Measurements from ENCODE around the gene SH3PXD2A. TPM values are rescaled to one million over a fixed set of nuclear protein-coding genes. Genes with fewer than 3 reads are reported as not detected.

The SH3PXD2A gene
- total RNA-seq, 1 donor from 2014 or later, result 2.3 TPM

DNA sequence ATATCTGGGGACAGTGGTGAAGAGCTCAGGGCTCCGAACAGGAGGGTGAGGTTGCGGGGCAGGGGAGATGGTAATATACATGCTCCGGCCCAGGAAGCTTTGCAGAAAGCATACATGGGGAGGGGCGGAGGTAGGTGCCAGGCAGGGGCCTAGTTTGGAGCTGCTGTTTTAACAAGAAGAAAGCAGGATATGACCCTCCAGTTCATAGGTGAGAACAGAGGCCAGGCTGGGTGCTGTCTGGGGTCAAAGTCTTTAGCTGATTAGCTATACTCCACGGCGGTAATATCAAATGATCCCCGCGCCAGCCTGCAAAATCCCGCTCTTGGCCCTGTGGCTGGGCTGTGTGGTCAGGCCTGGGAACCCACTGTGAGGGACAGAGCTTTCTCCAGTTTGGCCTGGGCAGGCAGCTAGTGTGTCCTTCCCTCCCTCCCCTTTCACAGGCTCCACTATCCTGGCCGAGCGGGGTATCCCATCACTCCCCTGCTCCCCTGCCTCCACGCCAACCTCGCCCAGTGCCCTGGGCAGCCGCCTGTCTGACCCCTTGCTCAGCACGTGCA, 266.2 kb downstream of the SH3PXD2A start:
- no peak overlapping the region for H3K27ac Mint-ChIP-seq
- TF ChIP-seq EZH2phosphoT487 (IDR thresholded peaks at IDR 0.05), result no peak
- TF ChIP-seq EZH2 (IDR thresholded peaks at IDR 0.05), result no peak
- TF ChIP-seq, protein P1, sequence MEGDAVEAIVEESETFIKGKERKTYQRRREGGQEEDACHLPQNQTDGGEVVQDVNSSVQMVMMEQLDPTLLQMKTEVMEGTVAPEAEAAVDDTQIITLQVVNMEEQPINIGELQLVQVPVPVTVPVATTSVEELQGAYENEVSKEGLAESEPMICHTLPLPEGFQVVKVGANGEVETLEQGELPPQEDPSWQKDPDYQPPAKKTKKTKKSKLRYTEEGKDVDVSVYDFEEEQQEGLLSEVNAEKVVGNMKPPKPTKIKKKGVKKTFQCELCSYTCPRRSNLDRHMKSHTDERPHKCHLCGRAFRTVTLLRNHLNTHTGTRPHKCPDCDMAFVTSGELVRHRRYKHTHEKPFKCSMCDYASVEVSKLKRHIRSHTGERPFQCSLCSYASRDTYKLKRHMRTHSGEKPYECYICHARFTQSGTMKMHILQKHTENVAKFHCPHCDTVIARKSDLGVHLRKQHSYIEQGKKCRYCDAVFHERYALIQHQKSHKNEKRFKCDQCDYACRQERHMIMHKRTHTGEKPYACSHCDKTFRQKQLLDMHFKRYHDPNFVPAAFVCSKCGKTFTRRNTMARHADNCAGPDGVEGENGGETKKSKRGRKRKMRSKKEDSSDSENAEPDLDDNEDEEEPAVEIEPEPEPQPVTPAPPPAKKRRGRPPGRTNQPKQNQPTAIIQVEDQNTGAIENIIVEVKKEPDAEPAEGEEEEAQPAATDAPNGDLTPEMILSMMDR (IDR thresholded peaks at IDR 0.05), result no peak
- H3K27ac ChIP-seq, result no peak overlapping the region
- no peak for DNase-seq (ENCODE audit: low spot score)
- no peaks in the 10 kb centered on the region for H4K20me1 ChIP-seq (ENCODE audit: low read depth)
- H3F3A ChIP-seq (ENCODE audit: low read depth), result no peaks in the 10 kb centered on the region
- no peaks in the 10 kb centered on the region for H3K27me3 ChIP-seq
- H3K4me1 Mint-ChIP-seq, result no peaks in the 10 kb centered on the region
- no peak overlapping the region for H3K4me3 ChIP-seq
- peaks cover 12% of the 10 kb centered on the region for H3K36me3 Mint-ChIP-seq
- H3K4me2 ChIP-seq, result no peak overlapping the region
- no peaks in the 10 kb centered on the region for H3K36me3 ChIP-seq
- no peaks in the 10 kb centered on the region for H3K79me2 ChIP-seq (ENCODE audit: low read depth)
- H3K9me3 ChIP-seq (ENCODE audit: low read depth), result no peaks in the 10 kb centered on the region
- no peak overlapping the region for H2AFZ ChIP-seq (replicated peaks)
- H3K4me1 ChIP-seq, result no peaks in the 10 kb centered on the region
- H3K9ac ChIP-seq, result no peak overlapping the region
- no peaks in the 10 kb centered on the region for H3K9me3 Mint-ChIP-seq
- H3K4me3 Mint-ChIP-seq, result no peak overlapping the region
- peaks cover 2% of the 10 kb centered on the region for H3K27me3 Mint-ChIP-seq (ENCODE audit: insufficient read depth, low read depth)

DNA sequence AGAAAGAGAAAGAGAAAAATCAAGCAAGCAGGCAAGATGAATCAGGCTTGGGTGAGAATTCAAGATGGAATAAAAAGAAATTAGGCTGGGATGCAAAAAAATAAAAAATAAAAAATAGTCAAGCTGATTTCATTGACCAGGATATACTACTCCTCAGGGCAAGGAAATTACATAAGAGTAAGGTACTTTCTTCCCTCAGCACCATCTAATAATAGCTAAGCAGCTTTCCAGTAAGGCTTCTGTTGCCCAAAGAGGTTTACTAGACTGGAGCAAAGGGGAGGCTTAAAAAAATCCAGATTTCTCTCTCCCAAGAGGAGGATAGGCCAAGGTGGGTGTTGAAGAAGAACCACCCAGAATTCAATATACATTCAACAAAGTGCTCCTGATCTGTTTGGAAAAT, 268.3 kb downstream of the SH3PXD2A start:
- Mint-ChIP-seq H3K27me3 (ENCODE audit: insufficient read depth, low read depth) (peaks cover 2% of the 10 kb centered on the region), H3K9me3 (no peaks in the 10 kb centered on the region), H3K4me3 (no peak overlapping the region), H3K27ac (no peak overlapping the region), H3K4me1 (peaks cover 9% of the 10 kb centered on the region), H3K36me3 (peaks cover 13% of the 10 kb centered on the region)
- no peak overlapping the region for H3K4me3 ChIP-seq
- H3K27me3 ChIP-seq, result no peaks in the 10 kb centered on the region
- H3K4me2 ChIP-seq, result no peak overlapping the region
- no peak overlapping the region for H2AFZ ChIP-seq (replicated peaks)
- H3K27ac ChIP-seq, result no peak overlapping the region
- no peaks in the 10 kb centered on the region for H4K20me1 ChIP-seq (ENCODE audit: low read depth)
- DNase-seq (ENCODE audit: low spot score), result no peak
- no peaks in the 10 kb centered on the region for H3K36me3 ChIP-seq
- no peaks in the 10 kb centered on the region for H3F3A ChIP-seq (ENCODE audit: low read depth)
- peaks cover 6% of the 10 kb centered on the region for H3K4me1 ChIP-seq
- no peaks in the 10 kb centered on the region for H3K79me2 ChIP-seq (ENCODE audit: low read depth)
- no peak overlapping the region for H3K9ac ChIP-seq
- TF ChIP-seq, protein P1 (IDR thresholded peaks at IDR 0.05), result no peak
- no peak for TF ChIP-seq EZH2phosphoT487 (IDR thresholded peaks at IDR 0.05)
- TF ChIP-seq EZH2 (IDR thresholded peaks at IDR 0.05), result no peak
- no peaks in the 10 kb centered on the region for H3K9me3 ChIP-seq (ENCODE audit: low read depth)

DNA sequence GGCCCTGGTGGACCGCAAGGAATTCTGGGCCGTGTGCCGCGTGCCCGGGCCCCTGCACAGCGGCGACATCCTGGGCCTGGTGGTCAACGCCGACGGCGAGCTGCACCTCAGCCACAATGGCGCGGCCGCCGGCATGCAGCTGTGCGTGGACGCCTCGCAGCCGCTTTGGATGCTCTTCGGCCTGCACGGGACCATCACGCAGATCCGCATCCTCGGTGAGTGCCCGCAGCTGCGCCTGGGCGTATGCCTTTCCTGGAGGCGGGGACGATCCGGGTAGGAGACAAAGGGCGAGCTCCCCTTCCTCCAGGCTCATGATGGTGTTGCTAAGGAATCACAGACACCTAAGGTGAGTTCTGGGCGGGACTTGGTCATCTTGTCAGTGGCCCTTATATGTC, 270.4 kb downstream of the SH3PXD2A start:
- Histone ChIP-seq H3K4me3 (no peak overlapping the region), H3K36me3 (no peaks in the 10 kb centered on the region), H3F3A (ENCODE audit: low read depth) (no peaks in the 10 kb centered on the region), H3K4me2 (no peak overlapping the region), H3K27ac (no peak overlapping the region), H3K9ac (no peak overlapping the region), H3K9me3 (ENCODE audit: low read depth) (no peaks in the 10 kb centered on the region), H3K4me1 (peaks cover 8% of the 10 kb centered on the region), H4K20me1 (ENCODE audit: low read depth) (no peaks in the 10 kb centered on the region), H3K27me3 (no peaks in the 10 kb centered on the region), H3K79me2 (ENCODE audit: low read depth) (no peaks in the 10 kb centered on the region), H2AFZ (replicated peaks) (no peak overlapping the region)
- no peak overlapping the region for H3K27ac Mint-ChIP-seq
- TF ChIP-seq, protein P1 (IDR thresholded peaks at IDR 0.05), result no peak
- TF ChIP-seq EZH2phosphoT487 (IDR thresholded peaks at IDR 0.05), result no peak
- no peak for TF ChIP-seq EZH2 (IDR thresholded peaks at IDR 0.05)
- H3K36me3 Mint-ChIP-seq, result peaks cover 13% of the 10 kb centered on the region
- peaks cover 23% of the 10 kb centered on the region for H3K4me1 Mint-ChIP-seq
- DNase-seq (ENCODE audit: low spot score), result no peak
- no peaks in the 10 kb centered on the region for H3K9me3 Mint-ChIP-seq
- peaks cover 4% of the 10 kb centered on the region for H3K27me3 Mint-ChIP-seq (ENCODE audit: insufficient read depth, low read depth)
- no peak overlapping the region for H3K4me3 Mint-ChIP-seq

Data from neural progenitor cell (in vitro differentiated cells).